ENCODE measurements around the gene KRTAP10-10.

KRTAP10-10 gene

DNA sequence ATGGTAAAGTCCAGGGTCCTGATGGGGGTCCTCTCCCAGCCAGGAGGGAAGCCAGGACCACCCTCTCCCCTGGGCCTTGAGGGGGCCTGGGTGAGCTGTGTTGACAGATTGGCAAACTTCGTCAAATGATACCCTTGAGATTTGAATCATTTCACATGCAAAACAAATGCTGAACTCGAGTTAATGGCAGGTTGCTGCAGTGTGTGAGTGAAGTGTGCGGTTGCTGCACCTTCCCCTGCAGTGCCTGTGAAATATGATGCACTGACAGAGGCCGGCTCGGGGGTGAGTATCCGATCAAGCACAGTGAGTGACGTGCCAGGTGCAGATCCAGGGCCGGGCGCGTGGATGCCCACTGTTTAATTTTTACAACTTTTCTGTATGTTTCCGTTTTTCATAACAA lies 50.5 kb downstream of the KRTAP10-10 start:
- no peak overlapping the region for H3K27ac ChIP-seq
- TF ChIP-seq, protein P1, sequence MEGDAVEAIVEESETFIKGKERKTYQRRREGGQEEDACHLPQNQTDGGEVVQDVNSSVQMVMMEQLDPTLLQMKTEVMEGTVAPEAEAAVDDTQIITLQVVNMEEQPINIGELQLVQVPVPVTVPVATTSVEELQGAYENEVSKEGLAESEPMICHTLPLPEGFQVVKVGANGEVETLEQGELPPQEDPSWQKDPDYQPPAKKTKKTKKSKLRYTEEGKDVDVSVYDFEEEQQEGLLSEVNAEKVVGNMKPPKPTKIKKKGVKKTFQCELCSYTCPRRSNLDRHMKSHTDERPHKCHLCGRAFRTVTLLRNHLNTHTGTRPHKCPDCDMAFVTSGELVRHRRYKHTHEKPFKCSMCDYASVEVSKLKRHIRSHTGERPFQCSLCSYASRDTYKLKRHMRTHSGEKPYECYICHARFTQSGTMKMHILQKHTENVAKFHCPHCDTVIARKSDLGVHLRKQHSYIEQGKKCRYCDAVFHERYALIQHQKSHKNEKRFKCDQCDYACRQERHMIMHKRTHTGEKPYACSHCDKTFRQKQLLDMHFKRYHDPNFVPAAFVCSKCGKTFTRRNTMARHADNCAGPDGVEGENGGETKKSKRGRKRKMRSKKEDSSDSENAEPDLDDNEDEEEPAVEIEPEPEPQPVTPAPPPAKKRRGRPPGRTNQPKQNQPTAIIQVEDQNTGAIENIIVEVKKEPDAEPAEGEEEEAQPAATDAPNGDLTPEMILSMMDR (conservative IDR thresholded peaks at IDR 0.05), result no peak

Measured in VCaP (cell line).